OCI-M2 (cell line): Measurements from ENCODE around the gene ZFP64.
"Not testable (repeated sequence)": the region's sequence is repeated elsewhere in the genome, so short reads cannot be mapped to it uniquely, and the experiment has no call there.

Experiments
- DNase-seq: peaks from one replicate; lab custom pipeline; 2025; ENCODE audit not compliant: unreplicated experiment; lab: John Stamatoyannopoulos, UW

Gene ZFP64

GRCh38 chr20:52191132-52191915, at the start of gene ZFP64:
Gene ZFP64 (minus strand): TSS chr20:52191779. CDS start chr20:52191636, 143 bp downstream.
- DNase-seq = no peak

GRCh38 chr20:52240802-52241201, 49.2 kb upstream of the ZFP64 start:
- no peak for DNase-seq

GRCh38 chr20:52239102-52239501, 47.5 kb upstream of the ZFP64 start:
- DNase-seq = no peak

GRCh38 chr20:52236292-52236691, 44.7 kb upstream of the ZFP64 start:
- DNase-seq = no peak

GRCh38 chr20:52235129-52235528, 43.5 kb upstream of the ZFP64 start:
- no peak for DNase-seq

GRCh38 chr20:52234302-52235045, 42.9 kb upstream of the ZFP64 start:
- no peak for DNase-seq

GRCh38 chr20:52231230-52231746, 39.7 kb upstream of the ZFP64 start:
- no peak for DNase-seq

GRCh38 chr20:52230409-52230808, 38.8 kb upstream of the ZFP64 start:
- no peak for DNase-seq

- not testable (repeated sequence) for DNase-seq
Measured at GRCh38 chr20:52229346-52229745, 37.8 kb upstream of the ZFP64 start.

- no peak for DNase-seq
Measured at GRCh38 chr20:52226370-52226769, 34.8 kb upstream of the ZFP64 start.

GRCh38 chr20:52224920-52225319, 33.3 kb upstream of the ZFP64 start:
- DNase-seq = no peak

GRCh38 chr20:52221362-52221761, 29.8 kb upstream of the ZFP64 start:
- DNase-seq = not testable (repeated sequence)

GRCh38 chr20:52220891-52221290, 29.3 kb upstream of the ZFP64 start:
- DNase-seq = not testable (repeated sequence)

GRCh38 chr20:52219441-52219840, 27.9 kb upstream of the ZFP64 start:
- no peak for DNase-seq

GRCh38 chr20:52217689-52218395, 26.3 kb upstream of the ZFP64 start:
- no peak for DNase-seq

- no peak for DNase-seq
Measured at GRCh38 chr20:52213995-52214394, 22.4 kb upstream of the ZFP64 start.

GRCh38 chr20:52212943-52213342, 21.4 kb upstream of the ZFP64 start:
- DNase-seq = no peak

- DNase-seq = no peak
Measured at GRCh38 chr20:52210037-52210990, 18.7 kb upstream of the ZFP64 start.

- DNase-seq = no peak
Measured at GRCh38 chr20:52209154-52209571, 17.6 kb upstream of the ZFP64 start.
